ENCODE data around the gene KIF2C.

DNA sequence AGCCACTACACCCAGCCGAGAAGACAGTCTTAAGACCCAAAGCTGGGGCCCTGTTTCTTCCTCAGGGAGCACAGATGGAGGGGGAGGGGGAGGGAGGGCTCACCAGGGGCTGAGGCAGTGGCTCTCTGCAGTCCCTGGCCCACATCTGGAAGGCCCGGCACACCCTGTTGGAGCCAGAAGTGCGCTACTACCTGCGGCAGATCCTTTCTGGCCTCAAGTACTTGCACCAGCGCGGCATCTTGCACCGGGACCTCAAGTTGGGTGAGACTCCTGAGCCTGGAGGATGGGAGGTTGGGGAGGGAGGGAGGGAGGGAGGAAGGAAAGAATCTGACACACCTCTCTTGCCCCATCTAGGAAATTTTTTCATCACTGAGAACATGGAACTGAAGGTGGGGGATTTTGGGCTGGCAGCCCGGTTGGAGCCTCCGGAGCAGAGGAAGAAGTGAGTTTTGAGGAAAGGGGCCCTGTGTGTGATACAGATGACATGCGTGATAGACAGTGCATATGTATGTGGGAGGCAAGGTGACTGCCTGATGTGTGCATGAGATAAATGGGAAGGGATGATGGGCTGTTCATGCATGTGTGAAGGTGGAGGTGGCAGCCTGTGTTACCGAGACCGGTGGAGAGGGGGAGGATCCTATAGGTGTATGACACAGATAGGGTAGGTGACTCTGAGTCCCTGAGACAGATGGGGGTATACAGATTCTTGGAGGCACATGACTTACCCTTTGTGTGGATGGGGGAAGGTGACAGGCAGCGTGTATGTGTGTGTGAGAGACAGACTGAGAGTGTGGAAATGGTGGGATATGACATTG lies 62.1 kb downstream of the KIF2C start:
- TF ChIP-seq, protein P1, sequence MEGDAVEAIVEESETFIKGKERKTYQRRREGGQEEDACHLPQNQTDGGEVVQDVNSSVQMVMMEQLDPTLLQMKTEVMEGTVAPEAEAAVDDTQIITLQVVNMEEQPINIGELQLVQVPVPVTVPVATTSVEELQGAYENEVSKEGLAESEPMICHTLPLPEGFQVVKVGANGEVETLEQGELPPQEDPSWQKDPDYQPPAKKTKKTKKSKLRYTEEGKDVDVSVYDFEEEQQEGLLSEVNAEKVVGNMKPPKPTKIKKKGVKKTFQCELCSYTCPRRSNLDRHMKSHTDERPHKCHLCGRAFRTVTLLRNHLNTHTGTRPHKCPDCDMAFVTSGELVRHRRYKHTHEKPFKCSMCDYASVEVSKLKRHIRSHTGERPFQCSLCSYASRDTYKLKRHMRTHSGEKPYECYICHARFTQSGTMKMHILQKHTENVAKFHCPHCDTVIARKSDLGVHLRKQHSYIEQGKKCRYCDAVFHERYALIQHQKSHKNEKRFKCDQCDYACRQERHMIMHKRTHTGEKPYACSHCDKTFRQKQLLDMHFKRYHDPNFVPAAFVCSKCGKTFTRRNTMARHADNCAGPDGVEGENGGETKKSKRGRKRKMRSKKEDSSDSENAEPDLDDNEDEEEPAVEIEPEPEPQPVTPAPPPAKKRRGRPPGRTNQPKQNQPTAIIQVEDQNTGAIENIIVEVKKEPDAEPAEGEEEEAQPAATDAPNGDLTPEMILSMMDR (IDR thresholded peaks at IDR 0.05; ENCODE audit: low read length), result no peak
- TF ChIP-seq EZH2 (IDR thresholded peaks at IDR 0.05; ENCODE audit: borderline replicate concordance, low read length), result no peak
